Right cardiac atrium (tissue), 5 donors: ENCODE data around the gene SPINK1. TPM values are rescaled to one million over a fixed set of nuclear protein-coding genes. Genes with fewer than 3 reads are reported as not detected.
A peak's percentile ranks its signal among the peaks of the same experiment; 100 is the strongest.
"Not testable (repeated sequence)": the region's sequence is repeated elsewhere in the genome, so short reads cannot be mapped to it uniquely, and the experiment has no call there.

ENCODE experiments used
- ATAC-seq, 2 donors: fragments of 200-7000 bp; cut with Tn5 transposase; one replicate each; pipeline versions ENCODE4 v1.8.0 to v1.9.1; 2020; ENCODE audit warnings: moderate library complexity in 2 of 2, mild to moderate bottlenecking in 1 of 2
- DNase-seq, 3 donors: peaks; one replicate each; pipeline ENCODE4 v3.0.0-alpha.2; 2020
- H3K27ac ChIP-seq: one replicate; pipeline ENCODE4 v1.5.1; 2013; ENCODE audit warnings: mild to moderate bottlenecking, low read length, control low read depth, moderate library complexity
- H3K27me3 ChIP-seq: one replicate; pipeline ENCODE4 v1.6.1; 2013; ENCODE audit not compliant: control insufficient read depth, insufficient read depth
- H3K4me1 ChIP-seq: one replicate; pipeline ENCODE4 v1.6.1; 2013; ENCODE audit warnings: low read length; ENCODE audit not compliant: control insufficient read depth, insufficient read depth
- H3K4me3 ChIP-seq: one replicate; pipeline ENCODE4 v1.5.1; 2013; ENCODE audit warnings: low read length, control low read depth
- H3K9me3 ChIP-seq: one replicate; pipeline ENCODE4 v1.6.1; 2013; ENCODE audit warnings: low read length; ENCODE audit not compliant: control insufficient read depth
- WGBS: extraction: QIAGEN DNeasy Blood & Tissue Kit; methylation state at CpG from one replicate; pipeline ENCODE4 v1.1.7; 2013; 5-methylcytosine and 5-hydroxymethylcytosine counted together
- intact Hi-C, 4 donors: fragments of 100-400 bp; cut with DNase I; formaldehyde crosslinking; loops; one replicate each; pipeline versions ENCODE4 v1.11.0 to v1.14.0; 2022 to 2023
- polyA plus RNA-seq: library from polyadenylated mRNA; stranded (reverse); fragments of 200-250 nt; gene quantifications from one replicate; pipeline ENCODE4 v1.2.3, GENCODE V29; 2013
- total RNA-seq, 4 donors: library from RNA; stranded (reverse); fragmentation: NEBNext Ultra II Directional; extraction: Animal tissue kit (Norgen Biotek cat#: 25700); gene quantifications; one replicate each; pipeline ENCODE4 v1.2.1, GENCODE V29; 2021
- donor health status: healthy with polysubstance abuse.
- donor health status: DM: no; HTN: yes; CAD: no.
- donor health status: DM: no; HTN: no; CAD: no.
- donor health status: DM: no; HTN: yes; CAD: no; lungs with severe emphysema.
- donor health status: DM: yes; HTN: yes; CAD: no.

SPINK1 gene
- total and polyA plus RNA-seq, 5 donors = 0.38 to 1.3 TPM; not detected in 3

DNA sequence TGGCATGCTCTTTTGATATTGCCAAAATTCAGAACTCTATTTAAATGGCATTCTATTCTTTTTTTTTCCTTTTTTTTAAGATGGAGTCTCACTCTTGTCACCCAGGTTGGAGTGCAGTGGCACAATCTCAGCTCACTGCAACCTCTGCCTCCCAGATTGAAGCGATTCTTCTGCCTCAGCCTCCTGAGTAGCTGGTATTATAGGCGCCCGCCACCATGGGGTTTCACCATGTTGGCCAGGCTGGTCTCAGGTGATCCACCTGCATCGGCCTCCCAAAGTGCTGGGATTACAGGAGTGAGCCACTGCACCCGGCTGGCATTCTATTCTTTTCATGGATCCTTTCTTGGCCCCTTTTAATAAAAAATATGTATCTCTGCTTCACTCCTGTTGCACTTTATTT is 4.5 kb downstream of the SPINK1 start:
- intact Hi-C loops, H3K4me3 ChIP-seq, ATAC-seq, H3K27ac ChIP-seq, H3K4me1 ChIP-seq, DNase-seq, H3K27me3 ChIP-seq, H3K9me3 ChIP-seq: not testable (repeated sequence)
- 94% methylated on average over 5 of the region's 5 CpGs for WGBS

DNA sequence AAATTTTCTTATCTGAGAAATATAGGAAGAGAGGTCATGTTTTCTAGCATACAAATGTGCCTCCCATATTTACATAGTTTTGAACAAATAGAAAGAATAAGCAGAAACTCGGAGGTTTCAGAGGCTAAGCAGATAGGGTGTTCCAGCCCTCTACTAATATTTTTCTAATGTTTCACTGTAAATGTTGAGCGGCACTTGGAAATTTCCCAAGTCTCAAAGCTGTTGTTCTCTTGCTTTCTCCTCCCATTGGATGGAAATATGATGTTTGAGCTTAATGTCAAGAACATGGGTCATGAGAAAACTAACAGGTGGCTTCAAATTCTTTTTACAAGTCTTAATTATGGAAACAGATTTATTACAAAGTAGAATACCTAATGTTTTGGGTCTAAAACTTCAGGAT is 5.1 kb downstream of the SPINK1 start:
- WGBS = 55% methylated on average over 2 of the region's 2 CpGs
- H3K4me3 ChIP-seq = no peak overlapping the region
- H3K27me3 ChIP-seq = no peaks in the 10 kb centered on the region
- H3K27ac ChIP-seq = no peak overlapping the region
- intact Hi-C loops = no loop called here
- ATAC-seq (no peak), DNase-seq (no peak)
- H3K4me1 ChIP-seq = no peaks in the 10 kb centered on the region
- H3K9me3 ChIP-seq = no peaks in the 10 kb centered on the region

DNA sequence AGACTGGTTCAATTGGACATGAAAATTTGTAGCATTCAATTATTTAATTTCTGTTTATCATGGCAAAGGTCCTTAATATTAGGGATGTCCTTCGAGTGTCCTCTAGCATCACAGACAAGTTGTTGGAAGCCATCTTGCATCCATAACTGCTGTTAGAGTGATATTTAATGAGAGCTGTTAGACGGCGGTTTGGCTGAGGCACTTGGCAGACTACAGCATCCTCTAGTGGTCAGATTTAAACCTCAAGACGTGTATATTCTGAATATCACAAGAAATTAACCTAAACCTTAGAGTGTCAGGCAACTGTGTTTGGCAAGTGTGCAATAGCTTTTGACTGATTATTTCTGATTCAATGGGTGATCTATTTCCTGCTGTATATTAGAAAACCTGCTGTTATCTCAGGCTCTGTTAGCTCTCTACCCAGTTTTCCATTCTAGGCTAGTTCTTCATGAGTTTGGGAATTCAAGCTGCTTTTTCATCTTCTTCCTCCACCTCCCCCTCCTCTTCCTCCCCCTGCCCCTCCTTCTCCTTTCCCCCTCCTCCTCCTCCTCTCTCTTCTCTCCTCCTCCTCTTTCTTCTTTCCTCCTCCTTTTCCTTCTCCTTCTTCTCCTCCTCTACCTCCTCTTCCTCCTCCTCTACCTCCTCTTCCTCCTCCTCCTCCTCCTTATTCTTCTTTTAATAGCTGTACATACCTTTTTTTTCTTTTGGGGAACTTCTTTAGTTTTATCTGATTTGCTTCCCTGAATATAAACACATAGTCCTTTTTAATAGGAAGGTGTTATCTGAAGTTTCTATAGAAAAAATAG is 8.6 kb downstream of the SPINK1 start:
- peak in 2 of 3 donors; percentile 28 to 72 for DNase-seq
- Histone ChIP-seq H3K27me3 (no peaks in the 10 kb centered on the region), H3K27ac (no peak overlapping the region), H3K4me1 (peaks cover 1% of the 10 kb centered on the region), H3K4me3 (no peak overlapping the region), H3K9me3 (no peaks in the 10 kb centered on the region)
- WGBS = 5% methylated on average over 4 of the region's 4 CpGs
- peak; percentile 79 to 83 for ATAC-seq
- intact Hi-C loops = loop anchor here (2.0 to 5.0 kb wide), 2 partner anchors 194 to 196 kb away; no protein-coding TSS in a partner anchor

DNA sequence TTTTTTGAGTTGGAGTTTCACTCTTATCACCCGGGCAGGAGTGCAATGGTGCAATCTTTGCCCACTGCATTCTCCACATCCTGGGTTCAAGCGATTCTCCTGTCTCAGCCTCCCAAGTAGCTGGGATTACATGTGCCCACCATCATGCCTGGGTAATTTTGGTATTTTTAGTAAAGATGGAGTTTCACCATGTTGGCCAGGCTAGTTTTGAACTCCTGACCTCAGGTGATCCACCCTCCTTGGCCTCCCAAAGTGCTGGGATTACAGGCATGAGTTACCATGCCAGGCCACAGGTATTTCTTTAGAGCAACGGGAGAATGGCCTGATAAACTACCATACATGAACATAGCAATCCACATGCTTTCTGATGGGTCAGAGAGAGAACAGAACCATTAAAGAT is 9.2 kb downstream of the SPINK1 start:
- ATAC-seq, H3K4me1 ChIP-seq, H3K4me3 ChIP-seq, H3K9me3 ChIP-seq, H3K27ac ChIP-seq, DNase-seq, H3K27me3 ChIP-seq: not testable (repeated sequence)
- intact Hi-C loops = loop anchor here (2.0 to 5.0 kb wide), 2 partner anchors 193 to 195 kb away; no protein-coding TSS in a partner anchor
- WGBS = 91% methylated on average over 3 of the region's 3 CpGs

DNA sequence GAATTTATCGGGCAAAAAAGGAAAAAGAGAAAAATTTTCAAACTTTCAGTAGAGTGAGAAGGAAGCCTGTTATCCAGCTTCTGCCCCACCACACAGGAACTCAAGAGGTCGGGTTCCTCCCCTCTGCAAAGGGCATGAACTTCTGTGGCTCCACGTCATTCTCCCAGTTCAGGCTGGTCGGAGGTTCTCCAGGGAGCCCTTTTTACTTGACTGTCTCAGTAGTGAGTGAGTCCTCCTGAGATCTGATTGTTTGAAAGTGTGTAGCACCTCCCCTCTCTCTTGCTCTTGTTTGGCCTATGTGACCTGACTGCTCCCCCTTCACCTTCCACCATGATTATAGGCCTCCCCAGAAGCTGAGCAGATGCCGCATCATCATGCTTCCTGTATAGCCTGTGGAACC is 9.7 kb downstream of the SPINK1 start:
- Histone ChIP-seq H3K4me1 (peaks cover 1% of the 10 kb centered on the region), H3K27ac (no peak overlapping the region)
- no peak for ATAC-seq

DNA sequence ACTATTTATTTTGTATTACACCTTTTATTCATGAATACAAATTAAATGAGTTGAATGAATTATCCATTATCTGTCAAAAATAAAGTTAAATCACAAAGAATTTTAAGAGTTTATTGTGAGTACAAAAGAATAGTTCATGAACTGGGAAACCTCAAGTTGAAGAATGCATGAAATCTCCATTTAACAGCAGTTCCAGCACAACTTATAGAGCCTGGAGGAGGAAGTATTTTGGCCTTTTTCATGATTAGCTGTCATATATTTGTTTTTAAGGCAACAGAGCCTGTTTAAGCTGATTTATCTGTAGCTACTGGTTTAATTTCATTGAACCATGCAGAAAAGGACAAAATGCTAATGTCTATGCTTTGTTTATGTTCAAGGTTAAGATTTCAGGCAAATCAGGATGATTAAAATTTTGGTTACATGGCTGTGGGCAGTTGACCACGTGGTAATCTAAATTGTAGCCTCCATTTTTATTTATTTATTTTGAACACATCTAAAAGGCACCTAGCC is 12.2 kb downstream of the SPINK1 start:
- Histone ChIP-seq H3K4me3 (no peak overlapping the region), H3K27me3 (no peaks in the 10 kb centered on the region), H3K9me3 (no peaks in the 10 kb centered on the region), H3K27ac (no peak overlapping the region), H3K4me1 (peaks cover 1% of the 10 kb centered on the region)
- WGBS = 54% methylated on average over 1 of the region's 1 CpG
- no peak for ATAC-seq
- intact Hi-C loops = no loop called here
- DNase-seq = no peak

More for the DNA sequence above, 9.7 kb downstream of the SPINK1 start:
- WGBS = 81% methylated on average over 5 of the region's 5 CpGs
- DNase-seq = no peak
- Histone ChIP-seq H3K4me3 (no peak overlapping the region), H3K9me3 (no peaks in the 10 kb centered on the region), H3K27me3 (no peaks in the 10 kb centered on the region)
- intact Hi-C loops = loop anchor here (2.0 to 5.0 kb wide), 2 partner anchors 193 to 194 kb away; no protein-coding TSS in a partner anchor

DNA sequence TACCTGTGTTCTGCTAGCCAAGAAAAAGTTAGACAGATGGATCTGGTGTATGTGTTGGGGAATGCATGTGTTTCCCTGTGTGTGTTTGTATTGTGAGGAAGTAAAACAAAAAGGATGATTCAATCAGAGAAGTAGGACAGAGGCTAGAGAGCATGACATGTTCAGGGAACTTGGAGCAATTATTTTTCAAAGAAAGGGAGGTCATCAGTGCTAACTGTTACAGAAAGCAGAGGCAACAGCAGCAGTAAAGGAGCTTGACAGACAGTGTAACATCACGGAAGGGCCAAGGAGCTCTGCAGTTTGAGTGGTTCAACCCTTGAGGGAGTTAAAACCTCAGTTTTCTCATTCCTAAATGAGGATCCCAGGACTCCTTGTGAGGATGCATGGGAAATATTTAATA is 13.2 kb downstream of the SPINK1 start:
- intact Hi-C loops = no loop called here
- 58% methylated on average over 1 of the region's 1 CpG for WGBS
- ATAC-seq (no peak), DNase-seq (no peak)
- Histone ChIP-seq H3K4me1 (peaks cover 1% of the 10 kb centered on the region), H3K9me3 (no peaks in the 10 kb centered on the region), H3K27ac (no peak overlapping the region), H3K27me3 (no peaks in the 10 kb centered on the region), H3K4me3 (no peak overlapping the region)

DNA sequence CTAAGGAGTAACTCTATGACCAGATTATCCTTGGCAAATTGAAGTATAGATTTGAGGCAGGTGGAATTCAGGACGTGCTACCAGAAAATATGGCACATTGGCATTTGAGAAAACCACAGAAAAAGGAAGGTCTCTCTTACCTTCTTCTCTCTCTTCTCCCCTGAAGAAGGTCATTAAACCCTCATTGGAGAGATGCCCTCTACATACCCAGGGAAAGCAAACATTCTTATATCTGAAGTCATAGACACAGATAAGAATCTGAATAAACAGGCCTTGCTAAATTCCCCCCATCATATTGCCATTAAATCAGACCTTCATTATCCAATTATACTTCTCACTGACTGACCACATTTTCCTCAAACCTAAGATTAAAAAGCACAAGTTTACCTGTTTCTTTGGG is 17.8 kb downstream of the SPINK1 start:
- 69% methylated on average over 1 of the region's 1 CpG for WGBS
- H3K4me3 ChIP-seq = no peak overlapping the region
- DNase-seq (no peak), ATAC-seq (no peak)
- peaks cover 1% of the 10 kb centered on the region for H3K4me1 ChIP-seq
- H3K27me3 ChIP-seq = no peaks in the 10 kb centered on the region
- intact Hi-C loops = no loop called here
- H3K27ac ChIP-seq = no peak overlapping the region
- H3K9me3 ChIP-seq = no peaks in the 10 kb centered on the region

DNA sequence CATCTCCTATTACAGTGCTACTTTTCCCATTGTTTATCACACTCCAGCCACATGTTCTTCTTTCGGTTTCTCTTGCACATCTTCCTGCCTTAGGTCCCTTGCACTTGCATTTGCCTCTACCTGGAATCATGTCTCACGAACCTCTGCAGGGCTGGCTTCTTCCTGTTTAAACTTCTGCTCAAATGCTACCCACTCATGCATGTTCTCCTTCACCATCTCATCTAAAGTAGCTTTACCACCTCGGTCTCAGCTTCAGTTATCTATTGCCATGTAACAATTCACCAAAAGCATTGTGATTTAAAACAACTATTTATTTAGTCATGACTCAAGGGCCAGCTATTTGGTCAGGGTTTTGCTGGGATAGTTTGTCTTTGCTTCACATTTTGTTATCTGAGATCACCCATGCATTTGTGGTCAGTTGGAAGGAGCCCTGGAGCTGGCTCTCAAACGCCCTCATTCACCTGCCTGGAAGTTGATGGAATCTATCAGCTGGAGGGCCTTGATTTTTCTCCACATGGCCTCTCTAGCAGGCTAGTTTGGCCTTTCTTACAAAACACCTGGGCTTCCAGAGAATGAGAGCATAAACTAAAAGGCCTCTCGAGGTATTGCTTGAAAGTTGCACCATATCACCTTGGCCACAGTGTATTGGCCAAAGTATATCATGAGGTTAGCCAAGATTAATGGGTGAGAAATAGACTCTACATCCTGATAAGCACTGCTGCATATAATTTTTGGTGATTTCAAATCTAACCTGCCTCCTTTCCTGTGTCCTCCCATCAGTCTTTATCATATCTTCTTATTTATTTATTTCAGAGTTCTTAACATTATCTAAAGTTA is 21.4 kb downstream of the SPINK1 start:
- WGBS = 51% methylated on average over 5 of the region's 5 CpGs
- Histone ChIP-seq H3K27me3 (no peaks in the 10 kb centered on the region), H3K4me1 (no peaks in the 10 kb centered on the region), H3K9me3 (no peaks in the 10 kb centered on the region), H3K4me3 (no peak overlapping the region), H3K27ac (no peak overlapping the region)
- intact Hi-C loops = no loop called here
- DNase-seq (no peak), ATAC-seq (no peak)

DNA sequence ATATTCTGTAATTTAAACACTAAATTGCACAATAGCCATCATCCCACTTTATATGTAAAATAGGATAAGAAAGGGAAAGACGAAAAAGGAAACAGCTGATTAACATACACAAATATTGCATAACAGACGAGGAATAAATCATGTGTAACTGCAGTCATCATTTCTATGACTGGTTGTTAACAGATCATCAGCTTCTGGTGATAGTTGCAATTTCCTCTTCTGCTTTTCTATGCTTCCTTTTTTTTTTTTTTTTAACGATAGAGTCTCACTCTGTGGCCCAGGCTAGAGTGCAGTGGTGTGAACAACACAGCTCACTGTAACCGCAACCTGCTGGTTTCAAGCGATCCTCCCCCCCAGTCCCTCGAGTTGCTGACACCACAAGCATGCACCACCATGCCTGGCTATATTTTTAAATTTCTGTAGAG is 26.4 kb downstream of the SPINK1 start:
- H3K27ac ChIP-seq = no peak overlapping the region
- ATAC-seq (peak in 1 of 2 donors; percentile 48), DNase-seq (peak in 2 of 3 donors; percentile 50 to 52)
- intact Hi-C loops = no loop called here
- WGBS = 64% methylated on average over 6 of the region's 6 CpGs
- H3K4me1 ChIP-seq = no peaks in the 10 kb centered on the region
- H3K27me3 ChIP-seq = no peaks in the 10 kb centered on the region
- no peaks in the 10 kb centered on the region for H3K9me3 ChIP-seq
- no peak overlapping the region for H3K4me3 ChIP-seq

DNA sequence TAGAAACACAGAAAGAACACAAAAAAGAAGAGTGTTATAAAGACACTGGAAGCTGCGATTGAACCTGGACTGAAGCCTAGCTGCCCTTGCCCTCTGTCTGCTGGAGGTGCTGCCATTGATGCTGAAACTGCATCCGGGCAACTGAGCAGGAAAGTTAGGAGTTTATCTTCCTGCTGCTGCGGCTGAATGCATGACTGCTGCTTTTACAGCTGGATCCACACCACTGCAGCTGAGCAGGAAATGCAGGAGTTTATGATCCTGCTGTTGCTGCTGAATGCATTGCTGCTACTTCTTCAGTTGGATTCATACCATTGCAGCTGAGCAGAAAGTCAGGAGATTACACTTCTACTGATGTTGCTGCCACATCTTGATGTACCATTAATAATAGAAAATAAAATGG is 27.1 kb downstream of the SPINK1 start:
- ATAC-seq (no peak), DNase-seq (no peak)
- Histone ChIP-seq H3K9me3 (no peaks in the 10 kb centered on the region), H3K4me1 (no peaks in the 10 kb centered on the region), H3K27me3 (no peaks in the 10 kb centered on the region), H3K27ac (no peak overlapping the region), H3K4me3 (no peak overlapping the region)
- 62% methylated on average over 3 of the region's 3 CpGs for WGBS
- intact Hi-C loops = no loop called here
